Memory B cell (primary cell): ENCODE data around the gene ZNF302.

Source experiments
- ATAC-seq: fragments of 150-1000 bp; cut with Tn5 transposase; 2 replicates; pipeline ENCODE4 v1.10.0; 2021; ENCODE audit warnings: low read depth, mild to moderate bottlenecking, moderate library complexity
- DNase-seq, 2 donors: peaks; one replicate each; pipeline ENCODE4 v3.0.0; 2022; ENCODE audit warnings: low spot score in 2 of 2
- H3K27ac Mint-ChIP-seq: one replicate; pipeline ENCODE4 v1.8.0; 2022; ENCODE audit warnings: mild to moderate bottlenecking, moderate library complexity, mixed read lengths
- H3K27me3 Mint-ChIP-seq: one replicate; pipeline ENCODE4 v1.8.0; 2022; ENCODE audit warnings: mixed read lengths
- H3K36me3 Mint-ChIP-seq: one replicate; pipeline ENCODE4 v1.8.0; 2022; ENCODE audit warnings: mild to moderate bottlenecking, mixed read lengths
- H3K4me1 Mint-ChIP-seq: one replicate; pipeline ENCODE4 v1.8.0; 2022; ENCODE audit warnings: mixed read lengths
- H3K4me3 Mint-ChIP-seq: one replicate; pipeline ENCODE4 v1.8.0; 2022; ENCODE audit warnings: mild to moderate bottlenecking, moderate library complexity, mixed read lengths
- H3K9me3 Mint-ChIP-seq: one replicate; pipeline ENCODE4 v1.8.0; 2022; ENCODE audit warnings: mixed read lengths

The ZNF302 gene

DNA sequence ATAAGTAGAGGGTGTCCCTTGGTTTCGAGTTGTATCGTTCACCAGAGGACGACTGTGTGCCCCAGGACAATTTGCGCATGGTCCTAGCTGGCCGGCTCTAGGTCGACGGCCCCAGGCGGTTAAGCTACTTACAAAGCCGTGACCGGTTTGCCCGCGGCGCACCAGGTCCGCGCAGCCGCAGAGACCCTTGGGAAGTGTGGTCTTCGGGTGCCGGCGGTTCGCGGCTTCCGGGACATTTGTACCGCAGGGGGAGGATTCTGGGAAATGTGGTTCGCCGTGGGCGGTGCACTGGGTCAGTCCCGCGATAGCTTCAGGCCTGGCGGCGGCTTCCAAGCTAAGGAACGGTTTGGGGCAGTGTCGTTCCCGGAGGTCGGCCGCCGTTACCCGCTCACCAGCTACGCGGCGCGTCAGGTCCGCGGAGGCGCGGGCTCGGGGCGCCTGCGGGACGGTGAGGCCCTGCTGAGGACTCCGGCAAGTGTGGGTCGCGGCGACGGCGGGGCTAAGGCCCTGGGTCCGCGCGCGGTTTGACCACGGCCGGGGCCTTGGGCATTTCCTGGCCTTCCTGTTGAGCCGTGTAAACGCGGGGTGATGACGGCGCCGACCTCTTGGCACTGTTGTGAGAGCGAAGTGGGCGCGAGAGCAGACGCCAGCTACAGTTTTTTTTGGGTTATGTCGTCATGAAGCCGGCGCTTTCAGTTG is at the start of gene ZNF302:
Gene ZNF302, plus strand, starts transcription at position 293 of the 699 bp plus-strand sequence. CDS start 1,127 bp downstream, outside the sequence.
- DNase-seq (peak; percentile 88), ATAC-seq (peak; percentile 89)
- peak within 1 kb of the TSS; percentile 99 for H3K4me3 Mint-ChIP-seq
- peaks cover 5% of the 10 kb centered on the region for H3K27me3 Mint-ChIP-seq
- H3K4me1 Mint-ChIP-seq = peaks cover 14% of the 10 kb centered on the region
- H3K9me3 Mint-ChIP-seq = peaks cover 7% of the 10 kb centered on the region
- peaks cover 39% of the 10 kb centered on the region for H3K36me3 Mint-ChIP-seq
- peak within 1 kb of the TSS; percentile 99 for H3K27ac Mint-ChIP-seq

DNA sequence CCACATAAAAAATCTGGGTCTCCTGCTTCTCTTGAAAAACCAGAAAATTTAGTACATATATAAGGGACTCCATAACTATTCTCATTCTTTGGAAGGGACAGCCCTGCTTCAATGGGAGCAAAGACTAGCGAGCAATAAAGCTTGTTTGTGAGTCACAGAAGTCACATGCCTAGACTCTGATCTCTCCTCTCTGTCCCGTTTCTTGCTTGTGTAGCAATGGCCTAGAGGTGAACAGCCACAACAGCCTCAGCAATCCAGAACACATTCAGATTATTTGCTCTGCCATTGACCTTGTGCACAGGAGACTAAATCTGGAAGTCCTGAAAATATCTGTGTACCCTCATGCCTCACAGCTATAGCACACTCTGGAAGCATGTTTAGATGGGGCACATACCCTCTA is 43.7 kb upstream of the ZNF302 start:
- H3K36me3 Mint-ChIP-seq = peaks cover 5% of the 10 kb centered on the region
- no peaks in the 10 kb centered on the region for H3K4me1 Mint-ChIP-seq
- DNase-seq (no peak), ATAC-seq (no peak)
- H3K4me3 Mint-ChIP-seq = no peak overlapping the region
- no peaks in the 10 kb centered on the region for H3K27me3 Mint-ChIP-seq
- H3K9me3 Mint-ChIP-seq = peaks cover 4% of the 10 kb centered on the region
- H3K27ac Mint-ChIP-seq = no peak overlapping the region

DNA sequence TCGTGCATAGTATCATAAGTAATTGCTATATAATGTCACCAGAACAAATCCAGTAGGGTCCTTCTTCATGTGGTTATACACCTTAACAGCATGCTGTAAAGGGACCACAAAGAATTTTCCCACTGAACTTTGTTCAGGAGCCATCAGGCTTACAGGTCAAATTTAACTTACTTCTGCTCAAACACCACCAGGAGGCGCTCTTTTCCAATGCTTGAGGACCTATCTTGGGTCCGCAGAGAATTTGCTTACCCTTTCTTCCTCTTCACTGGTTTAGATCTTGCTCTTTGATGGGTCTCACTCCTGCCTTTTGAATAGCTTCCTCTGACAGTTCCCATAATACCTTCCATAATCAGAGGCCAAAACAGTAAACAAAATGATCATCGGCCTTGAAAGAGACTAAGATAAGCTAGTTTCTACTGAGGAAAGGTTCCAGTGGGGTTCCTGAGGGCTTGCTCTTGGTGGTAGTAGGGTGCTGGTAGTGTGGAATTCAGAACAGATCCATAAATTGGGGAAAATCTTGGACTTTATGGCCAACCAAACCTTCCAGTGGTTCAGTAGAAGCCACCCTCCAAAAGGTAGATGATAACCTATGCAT is 37.9 kb upstream of the ZNF302 start:
- peak; percentile 78 for ATAC-seq
- Mint-ChIP-seq H3K9me3 (peaks cover 4% of the 10 kb centered on the region), H3K4me3 (no peak overlapping the region), H3K27ac (no peak overlapping the region), H3K36me3 (peaks cover 5% of the 10 kb centered on the region), H3K4me1 (peaks cover 3% of the 10 kb centered on the region), H3K27me3 (no peaks in the 10 kb centered on the region)
- DNase-seq = peak; percentile 61 to 65

DNA sequence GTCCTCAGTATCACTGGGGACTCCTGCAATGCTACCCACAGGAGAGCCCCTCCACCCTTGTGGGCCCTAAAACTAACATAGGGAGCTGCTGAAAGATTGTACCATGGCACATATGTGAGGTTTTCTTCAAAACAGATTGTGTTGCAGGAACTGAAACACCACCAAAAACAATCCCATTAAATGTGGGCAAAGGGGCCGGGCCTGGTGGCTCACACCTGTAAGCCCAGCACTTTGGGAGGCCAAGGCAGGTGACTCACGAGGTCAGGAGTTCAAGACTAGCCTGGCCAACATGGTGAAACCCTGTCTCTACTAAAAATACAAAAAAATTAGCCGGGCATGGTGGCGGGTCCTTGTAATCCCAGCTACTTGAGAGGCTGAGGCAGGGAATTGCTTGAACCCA is 35.2 kb upstream of the ZNF302 start:
- no peaks in the 10 kb centered on the region for H3K9me3 Mint-ChIP-seq
- H3K27ac Mint-ChIP-seq = no peak overlapping the region
- peaks cover 1% of the 10 kb centered on the region for H3K36me3 Mint-ChIP-seq
- H3K27me3 Mint-ChIP-seq = peaks cover under 1% of the 10 kb centered on the region
- ATAC-seq (no peak), DNase-seq (no peak)
- peaks cover 3% of the 10 kb centered on the region for H3K4me1 Mint-ChIP-seq
- H3K4me3 Mint-ChIP-seq = no peak overlapping the region

DNA sequence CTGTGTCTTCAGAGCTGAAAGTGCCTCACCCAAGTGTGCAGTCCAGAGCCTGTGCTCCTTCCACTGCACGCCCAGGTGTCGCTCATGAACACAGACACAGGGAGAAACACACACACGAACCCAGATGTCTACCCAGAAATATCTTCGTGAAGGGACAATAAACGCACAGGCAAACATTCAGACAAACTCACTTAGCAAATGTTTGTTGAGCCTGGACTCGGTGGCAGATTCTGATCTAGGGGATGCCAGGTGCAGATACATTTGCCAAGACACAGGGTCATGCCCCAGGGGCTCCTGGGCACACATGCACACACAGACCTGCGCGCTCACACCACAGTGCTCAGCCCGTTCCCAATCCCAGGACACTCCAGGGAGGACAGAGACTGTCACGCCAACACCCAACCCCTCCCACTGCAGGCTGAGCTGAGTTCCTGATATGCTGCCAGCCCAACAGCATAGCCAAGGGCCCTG is 32.5 kb upstream of the ZNF302 start:
- H3K27ac Mint-ChIP-seq = no peak overlapping the region
- peaks cover 10% of the 10 kb centered on the region for H3K27me3 Mint-ChIP-seq
- no peaks in the 10 kb centered on the region for H3K4me1 Mint-ChIP-seq
- no peak for ATAC-seq
- H3K9me3 Mint-ChIP-seq = no peaks in the 10 kb centered on the region
- H3K36me3 Mint-ChIP-seq = peaks cover 7% of the 10 kb centered on the region
- no peak for DNase-seq
- H3K4me3 Mint-ChIP-seq = no peak overlapping the region

DNA sequence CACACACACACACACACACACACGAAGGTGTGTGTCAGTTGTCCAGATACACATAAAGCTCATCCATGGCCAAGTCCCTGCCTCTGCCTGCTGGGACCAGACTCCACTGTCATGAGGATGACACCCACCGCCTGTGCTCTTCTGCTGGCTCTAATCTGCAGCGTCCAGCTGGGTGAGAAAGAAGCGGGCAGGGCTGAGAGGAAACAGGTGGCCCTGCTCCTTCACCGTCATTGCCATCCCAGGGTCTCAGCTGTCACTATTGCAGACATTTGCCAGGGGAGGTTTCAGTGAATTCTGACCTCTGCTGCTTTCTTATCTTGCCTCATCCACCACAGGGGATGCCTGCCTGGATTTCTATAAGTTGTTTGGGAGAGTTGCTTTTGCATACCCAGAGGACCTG is 31.9 kb upstream of the ZNF302 start:
- peaks cover 7% of the 10 kb centered on the region for H3K36me3 Mint-ChIP-seq
- H3K9me3 Mint-ChIP-seq = no peaks in the 10 kb centered on the region
- peaks cover 10% of the 10 kb centered on the region for H3K27me3 Mint-ChIP-seq
- no peak overlapping the region for H3K4me3 Mint-ChIP-seq
- H3K4me1 Mint-ChIP-seq = no peaks in the 10 kb centered on the region
- no peak overlapping the region for H3K27ac Mint-ChIP-seq
- ATAC-seq (no peak), DNase-seq (no peak)

DNA sequence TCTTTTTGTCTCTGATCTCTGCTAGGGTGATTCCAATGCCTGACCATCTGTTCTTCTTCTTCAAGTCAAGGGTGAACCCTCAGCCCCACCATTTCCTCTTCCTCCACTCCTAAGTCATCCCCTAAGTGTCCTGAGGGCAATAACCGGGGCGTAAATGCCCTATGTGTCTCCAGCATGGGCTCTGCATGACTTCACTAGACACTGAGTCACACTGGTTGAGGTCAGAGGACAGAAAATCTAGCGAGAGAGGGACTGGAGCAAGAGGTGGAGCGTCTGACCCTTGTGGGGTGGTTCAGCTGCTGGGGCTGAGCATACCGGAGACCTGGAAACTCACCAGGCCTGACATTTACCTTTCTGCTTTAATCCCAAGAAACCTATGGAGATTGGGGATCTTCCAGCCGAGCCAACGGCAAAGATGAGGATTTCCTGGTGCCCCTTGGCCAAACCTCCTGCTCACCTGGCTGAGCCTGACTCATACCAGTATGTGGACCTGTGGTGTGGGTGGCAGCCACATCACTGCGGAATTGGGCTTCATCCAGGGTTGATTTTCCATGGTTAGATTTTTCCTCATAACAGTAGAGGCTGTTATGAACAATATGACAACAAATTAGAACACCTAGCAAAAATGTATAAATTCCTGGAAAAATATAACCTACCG is 27.5 kb upstream of the ZNF302 start:
- DNase-seq (no peak), ATAC-seq (no peak)
- Mint-ChIP-seq H3K4me1 (peaks cover 2% of the 10 kb centered on the region), H3K36me3 (peaks cover 13% of the 10 kb centered on the region), H3K4me3 (no peak overlapping the region), H3K9me3 (peaks cover 5% of the 10 kb centered on the region), H3K27ac (no peak overlapping the region), H3K27me3 (peaks cover 10% of the 10 kb centered on the region)

DNA sequence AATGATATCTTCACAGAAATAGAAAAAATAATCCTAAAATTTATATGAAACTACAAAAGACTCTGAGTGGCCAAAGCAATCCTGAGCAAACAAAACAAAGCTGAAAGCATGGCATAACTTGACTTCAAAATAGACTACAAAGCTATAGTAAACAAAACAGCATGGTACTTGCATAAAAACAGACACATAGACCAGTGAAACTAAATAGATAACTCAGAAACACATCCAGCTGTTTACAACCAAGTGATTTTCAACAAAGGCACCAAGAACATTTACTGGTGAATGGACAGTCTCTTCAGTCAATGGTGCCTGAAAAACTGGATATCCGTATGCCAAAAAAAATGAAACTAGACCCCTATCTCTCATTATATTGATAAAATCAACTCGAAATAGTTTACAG is 25.7 kb upstream of the ZNF302 start:
- H3K36me3 Mint-ChIP-seq = peaks cover 20% of the 10 kb centered on the region

DNA sequence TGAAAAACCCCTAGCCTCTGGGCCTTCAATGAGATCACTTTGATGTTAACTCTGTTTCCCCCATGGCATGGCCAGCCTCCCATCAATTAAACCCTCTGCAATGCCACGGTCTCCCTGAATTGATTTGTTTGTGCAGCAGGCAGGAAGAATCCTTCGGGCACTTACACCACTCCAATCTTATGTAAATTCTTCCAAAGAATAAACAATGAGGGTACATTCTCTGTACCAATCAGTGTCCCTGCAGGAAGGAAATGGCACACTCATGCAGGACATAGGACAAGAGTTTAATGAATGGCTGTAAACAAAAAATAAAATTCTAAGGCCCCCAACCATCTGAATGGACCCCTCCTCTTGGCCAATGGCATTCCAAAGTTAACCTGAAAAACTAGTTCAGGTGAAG is 22.7 kb upstream of the ZNF302 start:
- no peak overlapping the region for H3K4me3 Mint-ChIP-seq
- peaks cover 5% of the 10 kb centered on the region for H3K4me1 Mint-ChIP-seq
- DNase-seq (no peak), ATAC-seq (no peak)
- H3K9me3 Mint-ChIP-seq = peaks cover 15% of the 10 kb centered on the region
- peaks cover 16% of the 10 kb centered on the region for H3K36me3 Mint-ChIP-seq
- peaks cover 8% of the 10 kb centered on the region for H3K27me3 Mint-ChIP-seq
- H3K27ac Mint-ChIP-seq = no peak overlapping the region

More for the DNA sequence above, 25.7 kb upstream of the ZNF302 start:
- DNase-seq (no peak), ATAC-seq (no peak)
- Mint-ChIP-seq H3K27me3 (peaks cover 14% of the 10 kb centered on the region), H3K27ac (no peak overlapping the region), H3K4me1 (peaks cover 5% of the 10 kb centered on the region), H3K4me3 (no peak overlapping the region), H3K9me3 (peaks cover 10% of the 10 kb centered on the region)

DNA sequence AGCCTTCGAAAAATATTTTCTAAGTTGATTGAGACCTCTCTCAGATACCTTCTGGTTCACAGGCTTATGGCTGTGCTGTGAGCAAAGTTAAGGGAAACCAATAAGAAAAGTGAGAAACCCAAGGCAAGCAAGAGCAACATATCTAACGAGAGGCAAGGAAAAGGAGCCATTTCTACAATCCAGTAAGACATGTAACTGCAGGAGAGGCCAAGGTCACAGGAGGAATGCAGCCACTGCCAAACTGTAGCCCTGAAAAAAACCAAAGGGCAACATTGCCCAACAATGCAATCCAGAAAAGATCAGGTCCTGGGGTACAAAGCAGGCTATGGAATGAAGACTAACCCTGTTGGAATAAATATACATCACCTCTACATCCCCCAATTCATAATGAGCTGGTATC is 21.8 kb upstream of the ZNF302 start:
- H3K9me3 Mint-ChIP-seq = peaks cover 15% of the 10 kb centered on the region
- peaks cover 5% of the 10 kb centered on the region for H3K4me1 Mint-ChIP-seq
- H3K36me3 Mint-ChIP-seq = peaks cover 15% of the 10 kb centered on the region
- no peak overlapping the region for H3K4me3 Mint-ChIP-seq
- H3K27ac Mint-ChIP-seq = peak overlapping the region; percentile 68
- H3K27me3 Mint-ChIP-seq = peaks cover 6% of the 10 kb centered on the region
- DNase-seq (no peak), ATAC-seq (no peak)

DNA sequence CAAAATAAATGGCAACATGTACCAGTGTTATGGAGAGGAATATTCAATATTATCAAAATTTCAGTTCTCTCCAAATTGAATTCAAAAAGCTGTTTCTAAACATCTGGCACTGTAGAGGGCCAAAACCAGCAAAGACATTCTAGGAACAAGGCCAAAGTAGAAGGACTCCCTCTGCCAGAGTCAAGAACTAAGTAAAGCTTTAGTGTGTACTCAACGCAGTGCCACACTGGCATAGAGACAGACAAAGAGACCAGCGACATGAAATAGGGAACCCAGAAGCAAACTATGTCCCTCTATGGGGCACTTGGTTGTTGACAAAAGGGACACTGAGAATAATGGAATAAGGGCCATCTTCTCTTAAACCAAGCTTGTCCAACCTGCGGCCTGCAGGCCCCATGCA is 16.1 kb upstream of the ZNF302 start:
- ATAC-seq (no peak), DNase-seq (no peak)
- no peak overlapping the region for H3K4me3 Mint-ChIP-seq
- peaks cover 7% of the 10 kb centered on the region for H3K4me1 Mint-ChIP-seq
- H3K36me3 Mint-ChIP-seq = peaks cover 2% of the 10 kb centered on the region
- H3K27ac Mint-ChIP-seq = no peak overlapping the region
- peaks cover 5% of the 10 kb centered on the region for H3K9me3 Mint-ChIP-seq
- H3K27me3 Mint-ChIP-seq = peaks cover 2% of the 10 kb centered on the region

DNA sequence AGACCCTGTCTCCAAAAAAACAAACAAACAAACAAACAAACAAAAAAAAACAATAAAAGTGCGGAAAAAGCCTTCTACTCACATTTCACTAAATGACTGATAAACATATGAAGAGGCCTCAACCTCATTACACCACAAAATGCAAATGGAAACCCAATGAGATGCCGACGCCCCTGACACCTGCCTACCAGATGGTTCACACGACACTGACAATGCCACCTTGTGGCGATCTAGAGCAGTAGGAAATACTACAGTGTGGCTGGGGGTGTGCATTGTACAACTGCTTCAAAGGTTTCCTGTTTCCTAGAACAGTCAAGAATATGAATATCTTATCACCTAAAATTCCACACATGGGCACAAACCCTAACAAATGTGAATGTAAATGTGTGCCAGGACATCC is 14.6 kb upstream of the ZNF302 start:
- Mint-ChIP-seq H3K4me1 (peaks cover 15% of the 10 kb centered on the region), H3K27me3 (no peaks in the 10 kb centered on the region), H3K27ac (no peak overlapping the region), H3K36me3 (no peaks in the 10 kb centered on the region), H3K4me3 (no peak overlapping the region), H3K9me3 (peaks cover under 1% of the 10 kb centered on the region)
- DNase-seq = peak in 1 of 2 donors; percentile 21
- ATAC-seq = peak; percentile 98

DNA sequence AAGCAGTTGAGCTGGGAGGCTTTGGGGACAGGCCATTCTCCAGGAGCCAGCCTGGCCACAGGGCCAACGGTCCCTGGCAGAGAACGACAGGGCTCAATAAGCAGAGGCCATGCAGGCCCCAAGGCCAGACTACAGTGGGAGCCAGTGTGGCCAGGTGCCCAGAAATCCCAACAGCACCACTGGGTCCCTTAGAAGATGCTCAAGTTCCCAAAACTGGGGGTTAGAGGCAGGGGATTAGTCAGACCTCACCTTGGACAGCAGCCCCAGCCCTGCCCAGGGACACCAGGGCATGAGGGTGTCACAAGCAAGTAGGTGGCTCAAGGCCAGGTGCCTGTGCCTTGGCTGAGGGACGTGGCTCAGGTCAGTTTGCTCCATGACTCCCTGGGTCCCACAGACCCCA is 13.3 kb upstream of the ZNF302 start:
- no peak overlapping the region for H3K4me3 Mint-ChIP-seq
- no peak overlapping the region for H3K27ac Mint-ChIP-seq
- H3K36me3 Mint-ChIP-seq = no peaks in the 10 kb centered on the region
- no peaks in the 10 kb centered on the region for H3K9me3 Mint-ChIP-seq
- no peaks in the 10 kb centered on the region for H3K27me3 Mint-ChIP-seq
- ATAC-seq = no peak
- no peak for DNase-seq
- peaks cover 15% of the 10 kb centered on the region for H3K4me1 Mint-ChIP-seq

DNA sequence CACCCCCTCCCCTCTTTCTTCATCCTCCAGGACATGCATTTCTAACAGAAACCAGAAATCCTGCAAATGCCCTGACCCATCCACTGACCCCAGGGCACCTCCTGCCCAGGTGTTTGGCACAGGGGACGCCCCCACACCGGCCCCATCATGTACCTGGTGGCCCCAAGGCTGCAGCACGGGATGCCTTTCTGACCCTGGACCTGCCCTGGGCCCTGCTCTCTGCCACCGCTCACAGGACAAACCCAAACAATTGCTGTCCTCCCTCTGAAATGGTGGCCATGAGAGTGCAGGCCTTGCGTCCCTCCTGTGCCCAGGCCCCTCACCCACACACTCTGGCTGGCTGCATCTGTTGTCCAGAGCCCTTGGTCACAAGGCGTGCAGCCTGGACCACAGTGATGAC is 12.6 kb upstream of the ZNF302 start:
- H3K4me1 Mint-ChIP-seq = peaks cover 15% of the 10 kb centered on the region
- no peaks in the 10 kb centered on the region for H3K27me3 Mint-ChIP-seq
- no peaks in the 10 kb centered on the region for H3K36me3 Mint-ChIP-seq
- no peak overlapping the region for H3K27ac Mint-ChIP-seq
- H3K4me3 Mint-ChIP-seq = no peak overlapping the region
- DNase-seq (no peak), ATAC-seq (no peak)
- H3K9me3 Mint-ChIP-seq = no peaks in the 10 kb centered on the region
